GM12892 (cell line): ENCODE measurements around the gene ANKS1B.

Experiments used
- POLR2A ChIP-seq: IDR thresholded peaks from 2 replicates; pipeline ENCODE4 v1.6.1; 2011; ENCODE audit warnings: low read depth, low read length, control low read depth
- POLR2AphosphoS5 ChIP-seq: IDR thresholded peaks from 2 replicates; pipeline ENCODE4 v1.6.1; 2011; ENCODE audit warnings: low read depth, low read length, control low read depth
- TAF1 ChIP-seq: IDR thresholded peaks from 2 replicates; pipeline ENCODE4 v1.6.1; 2011; ENCODE audit warnings: low read depth, mild to moderate bottlenecking, control low read depth, low read length, borderline replicate concordance

GRCh38 chr12:99498756-99499155 is 486.0 kb downstream of the ANKS1B start:
- no peak for TF ChIP-seq POLR2AphosphoS5
- no peak for TF ChIP-seq POLR2A
- no peak for TF ChIP-seq TAF1
